A549 (cell line): ENCODE results near the gene MEI1. TPM values are rescaled to one million over a fixed set of nuclear protein-coding genes. Genes with fewer than 3 reads are reported as not detected.
"Not testable (repeated sequence)": the region's sequence is repeated elsewhere in the genome, so short reads cannot be mapped to it uniquely, and the experiment has no call there.

Experiments used
- ATAC-seq, 2 experiments: fragments of 200-7000 bp in 1 of 2; fragments of >200 bp in 1 of 2; cut with Nextera tagmentation in 1 of 2; cut with Tn5 transposase in 1 of 2; 3 replicates each; pipeline versions ENCODE4 v1.8.0 to v1.9.1; 2018 to 2020; ENCODE audit warnings: mild to moderate bottlenecking in 1 of 2, moderate library complexity in 1 of 2
- CTCF ChIA-PET: fragments of 300-600 bp; sonication (Branson Sonifier 250); formaldehyde crosslinking; extraction: SDS; loops from one replicate; lab custom pipeline; 2021; ENCODE audit warnings: antibody characterized with exemption, inconsistent platforms; lab: Yijun Ruan, JAX
- POLR2A ChIA-PET: fragments of 350-600 bp; formaldehyde crosslinking; extraction: SDS; loops from one replicate; lab custom pipeline; 2021; ENCODE audit warnings: antibody characterized with exemption, inconsistent platforms; lab: Yijun Ruan, JAX
- DNase-seq, 2 experiments: peaks; one replicate each; pipeline versions ENCODE4 v3.0.0 to v3.0.0-alpha.2; 2011 to 2016; ENCODE audit warnings: low read depth in 1 of 2, low spot score in 1 of 2
- FAIRE-seq: peaks from 2 replicates; lab custom pipeline; 2011; peaks lifted over from hg19 to GRCh38; lab: Jason Lieb, UNC
- H3K27ac ChIP-seq, 2 experiments: fragments of >200 bp; sonication (Bioruptor Twin); formaldehyde crosslinking; 3 replicates each; pipeline ENCODE4 v1.5.1; 2016 to 2017
- H3K4me1 ChIP-seq: fragments of >200 bp; sonication (Bioruptor Twin); formaldehyde crosslinking; 3 replicates; pipeline ENCODE4 v1.6.1; 2016
- H3K4me2 ChIP-seq: fragments of >200 bp; sonication (Bioruptor Twin); formaldehyde crosslinking; 3 replicates; pipeline ENCODE4 v1.6.1; 2016
- H3K4me3 ChIP-seq: fragments of >200 bp; sonication (Bioruptor Twin); formaldehyde crosslinking; 3 replicates; pipeline ENCODE4 v1.5.1; 2016
- H3K9me3 ChIP-seq: fragments of >200 bp; sonication (Bioruptor Twin); formaldehyde crosslinking; 3 replicates; pipeline ENCODE4 v1.6.1; 2016
- CBX8 ChIP-seq: fragments of 200-600 bp; sonication (generic); IDR thresholded peaks from 2 replicates; pipeline ENCODE4 v1.6.1; 2016
- CHD2 ChIP-seq: fragments of 150-350 bp; IDR thresholded peaks from 2 replicates; pipeline ENCODE4 v1.6.1; 2014; ENCODE audit warnings: low read length; ENCODE audit not compliant: partially characterized antibody
- EHF ChIP-seq: fragments of 250-450 bp; sonication (Bioruptor Pico); IDR thresholded peaks from 2 replicates; pipeline ENCODE4 v1.5.0; 2020; ENCODE audit warnings: mild to moderate bottlenecking
- EHMT2 ChIP-seq: fragments of 200-600 bp; sonication (generic); IDR thresholded peaks from 2 replicates; pipeline ENCODE4 v1.6.1; 2016; ENCODE audit warnings: antibody characterized with exemption, low read depth, mild to moderate bottlenecking, moderate library complexity
- EP300 ChIP-seq, 2 experiments: fragments of >200 bp; sonication (Bioruptor Twin); formaldehyde crosslinking; IDR thresholded peaks; 2 replicates in 1 of 2; 3 replicates in 1 of 2; pipeline ENCODE4 v1.6.1; 2016 to 2017
- FOXS1 ChIP-seq: fragments of 250-450 bp; sonication (Bioruptor Pico); IDR thresholded peaks from 2 replicates; pipeline ENCODE4 v1.5.0; 2020; ENCODE audit warnings: mild to moderate bottlenecking, moderate library complexity
- GATA3 ChIP-seq: IDR thresholded peaks from 2 replicates; pipeline ENCODE4 v1.6.1; 2012; ENCODE audit warnings: borderline replicate concordance
- HES2 ChIP-seq: fragments of >200 bp; sonication (Bioruptor Twin); formaldehyde crosslinking; IDR thresholded peaks from 2 replicates; pipeline ENCODE4 v1.6.1; 2016
- HEYL ChIP-seq: fragments of 250-450 bp; sonication (Bioruptor Pico); IDR thresholded peaks from 2 replicates; pipeline ENCODE4 v1.8.0; 2021; ENCODE audit warnings: mild to moderate bottlenecking, moderate library complexity
- HOXA7 ChIP-seq: fragments of 250-450 bp; sonication (Bioruptor Pico); IDR thresholded peaks from 2 replicates; pipeline ENCODE4 v1.5.0; 2020; ENCODE audit warnings: mild to moderate bottlenecking, moderate library complexity
- HOXB13 ChIP-seq: fragments of 250-450 bp; sonication (Bioruptor Pico); IDR thresholded peaks from 2 replicates; pipeline ENCODE4 v1.5.0; 2020; ENCODE audit warnings: low read depth, mild to moderate bottlenecking, moderate library complexity
- JUNB ChIP-seq: fragments of >200 bp; sonication (Bioruptor Twin); formaldehyde crosslinking; IDR thresholded peaks from 2 replicates; pipeline ENCODE4 v1.6.1; 2016
- KDM1A ChIP-seq: fragments of 200-600 bp; sonication (generic); IDR thresholded peaks from 2 replicates; pipeline ENCODE4 v1.6.1; 2016; ENCODE audit warnings: low read depth, mild to moderate bottlenecking
- MAFK ChIP-seq: fragments of 450-650 bp; IDR thresholded peaks from 2 replicates; pipeline ENCODE4 v1.6.1; 2014; ENCODE audit not compliant: partially characterized antibody
- MAX ChIP-seq: IDR thresholded peaks from 2 replicates; pipeline ENCODE4 v1.6.1; 2012
- MAZ ChIP-seq: fragments of 150-350 bp; IDR thresholded peaks from 2 replicates; pipeline ENCODE4 v1.6.1; 2014; ENCODE audit warnings: antibody characterized with exemption, low read depth, low read length, borderline replicate concordance
- MYC ChIP-seq: IDR thresholded peaks from 2 replicates; pipeline ENCODE4 v1.6.1; 2012; ENCODE audit warnings: mild to moderate bottlenecking, inconsistent platforms, low read length, improper control_type of control experiment, borderline replicate concordance
- NPAS2 ChIP-seq: fragments of 250-450 bp; sonication (Bioruptor Pico); IDR thresholded peaks from 2 replicates; pipeline ENCODE4 v1.8.0; 2022; ENCODE audit warnings: mild to moderate bottlenecking, moderate library complexity, borderline replicate concordance
- POLR2A ChIP-seq: IDR thresholded peaks from 2 replicates; pipeline ENCODE4 v1.6.1; 2012; ENCODE audit warnings: mild to moderate bottlenecking, low read length
- POLR2AphosphoS2 ChIP-seq: conservative IDR thresholded peaks from 2 replicates; pipeline ENCODE4 v1.6.1; 2012; ENCODE audit warnings: low read length, improper control_type of control experiment, inconsistent platforms
- RARB ChIP-seq: fragments of 250-450 bp; sonication (Bioruptor Pico); IDR thresholded peaks from 2 replicates; pipeline ENCODE4 v1.8.0; 2021; ENCODE audit warnings: mild to moderate bottlenecking, moderate library complexity
- RNF2 ChIP-seq: fragments of 200-600 bp; sonication (generic); IDR thresholded peaks from 2 replicates; pipeline ENCODE4 v1.6.1; 2016; ENCODE audit warnings: low read depth, mild to moderate bottlenecking, antibody characterized with exemption, moderate library complexity, borderline replicate concordance
- TFCP2L1 ChIP-seq: fragments of 250-450 bp; sonication (Bioruptor Pico); IDR thresholded peaks from 2 replicates; pipeline ENCODE4 v1.5.0; 2021; ENCODE audit warnings: mild to moderate bottlenecking
- ZFP36 ChIP-seq: fragments of 450-650 bp; IDR thresholded peaks from 2 replicates; pipeline ENCODE4 v1.6.1; 2014; ENCODE audit warnings: borderline replicate concordance; ENCODE audit not compliant: partially characterized antibody
- ZNF302 ChIP-seq: fragments of 250-450 bp; sonication (Bioruptor Pico); IDR thresholded peaks from 2 replicates; pipeline ENCODE4 v1.9.0; 2021; ENCODE audit warnings: inconsistent platforms, mild to moderate bottlenecking, moderate library complexity
- ZSCAN20 ChIP-seq: fragments of 250-450 bp; sonication (Bioruptor Pico); IDR thresholded peaks from 2 replicates; pipeline ENCODE4 v1.8.0; 2022; ENCODE audit warnings: mild to moderate bottlenecking, moderate library complexity
- WGBS: methylation state at CpG from one replicate; pipeline ENCODE4 v1.1.6; 2017; ENCODE audit errors: missing lambda C conversion rate; 5-methylcytosine and 5-hydroxymethylcytosine counted together
- polyA plus RNA-seq, 4 experiments: library from polyadenylated mRNA; depleted of rRNA in 3 of 4; stranded (reverse); fragments of >200 nt; fragmentation: RNase III in 1 of 4; extraction: RNeasy Plus Mini Kit Qiagen cat#74134 plus additional on column Dnase treatment in 1 of 4; gene quantifications; 2 replicates in 3 of 4; 3 replicates in 1 of 4; pipeline ENCODE4 v1.2.3, GENCODE V29; 2011 to 2017

The MEI1 gene
- polyA plus RNA-seq, 2 of the 4 experiments (the other 2 are of a cell fraction): 0.12 TPM; not detected in 1

GRCh38 chr22:41834005-41834944, 135.0 kb downstream of the MEI1 start:
- POLR2A ChIA-PET: no interaction called here
- no peak for DNase-seq
- Histone ChIP-seq H3K9me3 (no peaks in the 10 kb centered on the region), H3K4me3 (peak overlapping the region; percentile 86), H3K27ac (peak overlapping the region; percentile 97 to 99), H3K4me2 (peak overlapping the region; percentile 97), H3K4me1 (peaks cover 20% of the 10 kb centered on the region)
- no peak for TF ChIP-seq MYC
- no peak for TF ChIP-seq RNF2
- no peak for TF ChIP-seq CBX8
- no peak for TF ChIP-seq TFCP2L1 (CRISPR knock-in tag)
- TF ChIP-seq EHF: no peak
- TF ChIP-seq POLR2AphosphoS2: no peak
- TF ChIP-seq MAZ: no peak
- CTCF ChIA-PET: interaction anchor here (1.3 to 2.1 kb wide), 4 partner anchors 8 to 107 kb away, joined by 3 to 9 read pairs (median 6); no protein-coding TSS in a partner anchor
- ATAC-seq: no peak
- 19% methylated on average over 14 of the region's 14 CpGs for WGBS
- FAIRE-seq: no peak

GRCh38 chr22:41835462-41835861, 136.2 kb downstream of the MEI1 start:
- CTCF ChIA-PET: interaction anchor here (2.1 kb wide), 1 partner anchor 106 kb away, joined by 8 read pairs; no protein-coding TSS in a partner anchor
- DNase-seq, H3K4me3 ChIP-seq, H3K4me2 ChIP-seq, H3K27ac ChIP-seq, FAIRE-seq, ATAC-seq, POLR2A ChIA-PET, H3K9me3 ChIP-seq: not testable (repeated sequence)
- WGBS: 100% methylated on average over 5 of the region's 8 CpGs
- H3K4me1 ChIP-seq: peaks cover 25% of the 10 kb centered on the region

- FAIRE-seq (no peak), DNase-seq (no peak), ATAC-seq (no peak)
- ChIA-PET CTCF (interaction anchor here (0.9 kb wide), 1 partner anchor 11 kb away, joined by 5 read pairs; no protein-coding TSS in a partner anchor), POLR2A (no interaction called here)
- 84% methylated on average over 2 of the region's 2 CpGs for WGBS
- no peaks in the 10 kb centered on the region for H3K9me3 ChIP-seq
- H3K4me2 ChIP-seq: no peak overlapping the region
- no peak overlapping the region for H3K4me3 ChIP-seq
- no peak overlapping the region for H3K27ac ChIP-seq
- peaks cover 35% of the 10 kb centered on the region for H3K4me1 ChIP-seq
- TF ChIP-seq POLR2A (no peak), HES2 (no peak), MAFK (no peak), MYC (no peak), JUNB (no peak), GATA3 (no peak), CHD2 (no peak), EHMT2 (no peak), ZSCAN20 (CRISPR knock-in tag) (no peak), HOXA7 (no peak), RARB (CRISPR knock-in tag) (no peak)
Measured at GRCh38 chr22:41836551-41836950, 137.2 kb downstream of the MEI1 start.

GRCh38 chr22:41838842-41839618, 139.7 kb downstream of the MEI1 start:
- POLR2A ChIA-PET: interaction anchor here (0.6 kb wide), 1 partner anchor 114 kb away, joined by 3 read pairs; no protein-coding TSS in a partner anchor
- Histone ChIP-seq H3K4me1 (peaks cover 55% of the 10 kb centered on the region), H3K4me2 (no peak overlapping the region), H3K27ac (peak overlapping the region in 1 of 2 experiments; percentile 24; a peak in 1 of 6 replicates), H3K9me3 (no peaks in the 10 kb centered on the region), H3K4me3 (no peak overlapping the region)
- ATAC-seq: no peak
- no peak for FAIRE-seq
- TF ChIP-seq KDM1A (no peak), EP300 (IDR thresholded peaks at IDR 0.05) (no peak), HEYL (CRISPR knock-in tag) (no peak), MAFK (no peak), MYC (no peak), MAX (no peak), ZFP36 (no peak), FOXS1 (CRISPR knock-in tag) (no peak), HOXB13 (CRISPR knock-in tag) (no peak), CBX8 (no peak), NPAS2 (CRISPR knock-in tag) (no peak), ZNF302 (CRISPR knock-in tag) (no peak)
- CTCF ChIA-PET: interaction anchor here (0.6 to 1.8 kb wide), 4 partner anchors 18 to 142 kb away, joined by 3 to 4 read pairs (median 4); no protein-coding TSS in a partner anchor
- no peak for DNase-seq
- WGBS: 53% methylated on average over 1 of the region's 1 CpG
